HG03342 (cell line): ENCODE results near the gene GALNT2.
A peak's percentile ranks its signal among the peaks of the same experiment; 100 is the strongest.

Experiments used
- ATAC-seq: cut with Tn5 transposase; IDR thresholded peaks from one replicate; pipeline ENCODE4 v1.9.1; 2021; ENCODE audit warnings: mild to moderate bottlenecking, moderate library complexity; ENCODE audit not compliant: unreplicated experiment

GALNT2 gene

DNA sequence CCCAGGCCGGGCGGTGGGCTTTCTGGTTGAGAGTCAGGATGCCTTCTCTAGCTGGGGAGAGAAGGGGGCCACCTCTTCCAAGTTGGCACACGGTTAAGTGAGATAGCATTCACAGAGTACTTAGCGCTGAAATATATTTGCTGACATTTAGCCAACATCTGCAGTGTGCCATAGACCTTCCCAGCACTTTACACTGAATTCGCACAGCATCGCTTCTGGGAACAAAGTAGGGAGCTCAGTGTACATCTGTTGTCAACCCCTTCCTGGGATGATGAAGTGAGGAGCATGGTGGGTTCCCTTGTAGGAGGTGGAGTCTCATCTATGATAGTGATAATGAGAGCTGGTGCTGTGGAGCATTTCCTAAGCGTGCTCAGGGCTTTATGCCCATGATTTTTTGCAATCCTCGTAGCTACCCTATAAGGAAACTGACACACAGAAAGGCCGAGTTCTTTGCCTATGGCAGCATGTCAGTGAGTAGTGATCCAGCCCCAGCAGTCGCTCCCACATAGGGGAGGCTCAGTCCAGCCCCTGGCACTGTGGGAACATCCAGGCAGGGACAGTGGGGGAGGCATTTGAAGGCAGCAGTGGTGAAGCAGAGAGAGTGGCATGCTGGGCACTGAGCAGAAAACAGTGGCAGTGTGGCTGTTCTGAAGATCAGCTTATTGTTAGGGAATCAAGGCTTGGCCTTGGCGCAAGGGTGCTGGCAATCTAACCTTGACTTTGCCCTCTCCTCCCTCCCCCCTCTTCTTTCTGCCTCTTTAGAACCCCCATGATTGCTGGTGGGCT, 182.8 kb downstream of the GALNT2 start:
- ATAC-seq, result no peak

DNA sequence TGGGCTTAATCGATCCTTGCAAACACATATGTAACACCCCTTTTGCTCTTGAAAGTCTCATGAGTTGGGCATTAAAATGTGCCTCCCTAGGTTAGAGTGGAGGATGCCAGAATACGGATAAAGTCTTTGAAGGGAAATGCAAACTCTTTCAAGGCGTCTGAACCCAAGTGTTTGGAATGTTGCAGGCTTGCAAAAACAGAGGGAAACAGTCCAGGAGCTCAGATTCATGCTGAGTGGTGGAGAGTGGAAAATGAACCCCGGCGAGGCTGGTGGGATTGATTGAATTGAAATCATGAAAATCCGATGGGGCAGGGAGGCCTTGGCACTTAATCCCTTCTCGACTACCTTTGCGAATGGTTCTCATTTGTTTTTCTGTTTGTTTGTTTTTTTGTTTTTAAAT, 183.6 kb downstream of the GALNT2 start:
- ATAC-seq, result no peak

DNA sequence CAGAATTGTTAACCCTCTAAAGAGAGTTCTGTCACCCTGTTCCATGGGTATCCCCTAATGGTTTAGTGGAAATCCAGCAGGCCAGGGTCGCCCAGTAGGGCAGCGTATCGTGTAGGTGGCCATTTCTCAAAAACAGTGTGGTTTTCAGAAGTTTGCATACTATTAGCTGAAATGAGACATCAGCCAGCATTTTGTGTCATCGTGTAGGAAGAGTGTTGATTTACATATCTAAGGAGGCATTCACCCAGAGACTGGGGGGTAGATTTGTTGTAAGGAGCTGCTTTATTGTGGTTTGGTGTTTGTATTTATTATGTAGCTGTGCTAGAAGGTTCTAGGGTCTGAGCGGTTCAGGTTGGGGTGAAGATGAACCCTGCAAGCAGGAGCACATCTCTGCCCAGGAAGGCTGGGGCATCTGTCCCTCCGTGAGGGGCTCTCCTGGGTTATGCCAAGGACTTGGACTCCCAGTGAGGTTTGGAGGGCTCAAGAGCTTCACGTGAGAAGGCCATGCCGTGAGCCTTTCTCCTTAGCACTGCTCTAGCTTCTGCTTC, 184.7 kb downstream of the GALNT2 start:
- ATAC-seq, result peak; percentile 88

DNA sequence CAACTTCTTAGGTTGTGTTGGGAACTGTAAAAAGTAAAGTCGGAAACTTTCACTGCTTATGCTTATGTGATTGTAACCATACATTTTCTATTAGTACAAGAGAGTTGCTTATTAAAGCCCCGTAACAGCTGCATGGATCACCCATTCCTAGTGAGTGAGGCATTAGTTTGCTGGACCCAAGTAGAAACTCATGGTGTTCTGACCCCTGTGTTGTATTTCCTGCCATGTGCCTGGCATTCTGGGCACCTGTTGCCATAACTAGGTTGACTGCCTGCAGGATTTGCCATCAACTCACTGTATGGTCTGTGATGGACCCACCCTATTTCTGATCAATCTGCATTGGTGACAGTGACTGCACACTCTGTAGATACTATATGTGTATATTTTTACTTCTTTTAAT, 186.1 kb downstream of the GALNT2 start:
- no peak for ATAC-seq

DNA sequence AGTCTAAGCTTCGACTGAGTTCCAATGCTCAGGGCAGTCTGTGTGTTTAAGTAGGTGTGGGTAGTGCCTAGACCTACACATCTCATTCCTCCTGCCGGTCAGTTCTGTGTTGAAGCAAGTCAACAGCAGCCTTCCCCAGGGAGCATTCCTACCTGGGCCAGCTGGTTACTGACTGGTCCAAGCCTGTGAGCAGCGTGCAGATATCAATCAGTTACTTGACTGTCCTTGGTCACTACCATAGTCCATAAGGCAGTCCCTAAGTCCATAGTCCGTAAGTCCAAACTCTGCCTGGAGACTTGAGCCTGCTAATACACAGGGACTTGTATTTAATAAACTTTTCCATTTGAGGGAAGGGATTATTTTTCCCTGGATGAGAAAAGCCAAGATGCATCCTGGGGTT, 187.2 kb downstream of the GALNT2 start:
- no peak for ATAC-seq

DNA sequence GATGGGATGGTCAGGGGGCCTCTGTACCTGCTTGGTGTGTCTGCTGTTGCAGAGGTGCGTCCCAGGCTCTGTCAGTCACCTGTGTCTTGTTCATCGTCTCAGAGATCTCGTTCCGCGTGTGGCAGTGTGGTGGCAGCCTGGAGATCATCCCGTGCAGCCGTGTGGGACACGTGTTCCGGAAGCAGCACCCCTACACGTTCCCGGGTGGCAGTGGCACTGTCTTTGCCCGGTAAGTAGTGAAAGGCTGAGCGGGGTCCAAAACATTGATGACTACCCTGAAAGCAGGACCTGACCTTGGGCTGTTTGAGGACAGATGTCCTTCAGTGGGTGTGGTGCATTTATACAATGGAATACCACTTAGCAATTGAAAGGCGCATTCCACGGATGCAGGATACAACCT, 188.1 kb downstream of the GALNT2 start:
- no peak for ATAC-seq

DNA sequence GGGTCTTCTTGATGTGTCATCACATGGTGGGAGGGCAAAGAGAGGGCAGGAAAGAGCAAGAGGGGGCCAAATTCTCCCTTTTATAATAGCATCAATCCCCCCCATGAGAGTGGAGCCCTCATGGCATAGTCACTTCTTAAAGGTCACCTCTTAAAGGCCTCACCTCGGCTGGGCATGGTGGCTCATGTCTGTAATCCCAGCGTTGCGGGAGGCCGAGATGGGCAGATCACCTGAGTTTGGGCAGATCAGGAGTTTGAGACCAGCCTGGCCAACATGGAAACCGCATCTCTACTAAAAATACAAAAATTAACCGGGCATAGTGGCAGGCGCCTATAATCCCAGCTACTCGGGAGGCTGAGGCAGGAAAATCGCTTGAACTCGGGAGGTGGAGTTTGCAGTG, 189.0 kb downstream of the GALNT2 start:
- no peak for ATAC-seq

DNA sequence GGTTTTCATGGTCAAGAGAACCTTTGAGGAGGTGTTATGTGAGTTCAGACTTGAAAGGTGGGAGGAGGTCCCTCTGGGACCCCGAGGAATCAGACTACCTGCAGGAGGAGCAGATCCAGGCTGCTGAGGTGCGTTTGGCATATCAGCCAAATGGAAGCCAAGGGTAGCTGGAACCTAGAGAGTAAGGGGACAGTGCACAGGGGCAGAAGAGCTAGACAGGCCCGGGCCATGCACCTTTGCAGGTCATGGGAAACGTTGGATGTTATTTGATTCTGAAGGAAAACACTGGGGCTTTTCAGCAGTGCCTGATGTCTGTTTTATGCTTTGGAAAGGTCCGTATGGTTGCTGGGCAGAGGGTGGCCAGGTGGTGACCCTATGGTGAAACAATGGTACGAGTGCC, 189.9 kb downstream of the GALNT2 start:
- ATAC-seq, result no peak

DNA sequence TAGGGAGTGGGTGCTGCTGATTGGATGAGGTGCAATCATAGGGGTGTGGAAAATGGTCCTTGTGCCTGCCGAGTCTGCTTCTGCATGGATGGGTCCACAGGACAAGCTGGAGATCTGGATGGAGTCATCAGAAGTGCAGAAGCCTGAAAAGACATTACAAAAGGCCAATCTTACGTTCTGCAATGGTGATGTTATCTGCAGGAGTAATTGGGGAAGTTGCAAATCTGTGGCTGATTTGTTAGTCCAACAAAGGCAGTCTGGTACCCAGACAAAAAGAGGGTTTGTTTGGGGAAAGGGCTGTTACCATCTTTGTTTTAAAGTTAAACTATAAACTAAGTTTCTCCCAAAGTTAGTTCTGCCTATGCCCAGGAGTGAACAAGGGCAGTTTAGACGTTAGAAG, 192.6 kb downstream of the GALNT2 start:
- ATAC-seq, result no peak

DNA sequence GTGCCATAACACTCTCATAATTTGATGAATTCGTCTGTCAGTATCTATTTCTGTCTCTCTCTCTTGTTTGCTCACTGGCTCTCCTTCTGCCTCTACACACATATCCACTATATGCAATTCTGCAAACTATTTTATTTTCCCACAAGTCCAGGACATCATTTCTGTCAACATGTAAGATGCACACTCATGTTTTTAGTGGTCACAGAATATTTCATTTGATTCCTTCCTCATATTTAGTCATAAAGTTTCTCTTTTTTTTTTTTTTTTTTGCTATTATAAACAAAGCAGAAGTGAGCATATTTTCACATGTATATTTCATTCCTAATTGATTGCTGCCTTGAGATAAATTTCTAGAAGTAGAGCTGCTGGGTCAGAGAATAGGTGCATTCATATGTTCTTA, 193.8 kb downstream of the GALNT2 start:
- no peak for ATAC-seq

DNA sequence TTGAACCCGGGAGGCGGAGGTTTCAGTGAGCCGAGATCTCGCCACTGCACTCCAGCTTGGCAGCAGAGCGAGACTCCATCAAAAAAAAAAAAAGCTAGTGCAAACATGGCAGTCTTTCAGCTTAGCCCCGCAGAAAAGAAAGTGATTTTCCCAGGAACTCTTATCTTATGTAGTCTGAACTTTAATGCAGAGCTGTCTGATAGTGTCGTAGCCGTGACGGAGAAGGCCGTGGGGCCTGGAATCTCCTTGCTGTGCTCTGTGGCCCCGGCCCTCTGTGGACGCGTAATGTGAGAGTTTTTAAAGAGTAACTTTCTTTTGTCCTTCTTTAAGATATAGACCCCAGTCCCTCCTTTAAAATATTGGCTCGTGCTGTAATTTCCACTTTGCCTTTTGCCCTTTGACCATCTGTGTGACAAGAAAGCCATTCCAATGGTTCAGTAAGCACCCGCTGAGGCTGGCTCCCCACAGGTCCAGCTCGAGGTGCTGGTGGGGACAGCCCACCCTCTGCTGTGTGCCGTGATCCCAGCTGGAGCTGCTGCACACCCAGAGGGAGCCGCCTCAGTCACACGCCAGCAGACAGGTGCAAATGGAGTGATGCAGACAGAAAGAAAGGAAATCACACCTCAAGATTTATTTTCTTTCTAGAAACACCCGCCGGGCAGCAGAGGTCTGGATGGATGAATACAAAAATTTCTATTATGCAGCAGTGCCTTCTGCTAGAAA, 195.1 kb downstream of the GALNT2 start:
- no peak for ATAC-seq

DNA sequence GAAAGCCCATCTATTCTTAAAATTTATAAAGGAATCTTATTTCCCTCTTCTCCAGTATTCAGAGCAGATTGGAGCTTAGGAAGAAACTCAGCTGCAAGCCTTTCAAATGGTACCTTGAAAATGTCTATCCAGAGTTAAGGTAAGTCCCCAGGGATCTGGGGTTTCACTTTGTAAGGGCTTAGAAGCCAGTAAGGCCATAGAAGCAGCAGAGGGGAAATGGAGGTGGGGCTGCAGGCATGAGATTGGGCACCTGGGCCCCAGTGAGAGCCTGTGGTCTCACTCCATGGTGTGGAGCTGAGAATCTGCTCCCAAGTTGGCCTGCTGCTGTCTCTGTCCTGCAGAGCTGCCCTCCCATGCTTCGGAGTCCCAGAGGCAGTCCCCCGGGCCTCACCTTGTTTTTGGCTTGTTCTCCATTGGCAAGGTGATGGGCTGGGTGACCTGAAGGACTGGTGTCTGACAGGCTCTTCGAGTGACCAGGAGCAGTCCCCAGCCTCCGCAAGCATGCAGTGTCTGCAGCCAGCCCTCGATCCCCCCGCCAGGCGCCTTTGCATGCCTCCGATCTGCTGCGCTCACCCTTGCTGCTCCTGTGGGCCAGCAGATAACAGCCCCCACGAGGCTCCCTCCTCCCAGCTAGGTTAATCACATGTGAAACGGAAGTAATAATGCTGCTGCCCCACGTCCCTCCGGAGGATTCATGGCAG, 196.0 kb downstream of the GALNT2 start:
- no peak for ATAC-seq

DNA sequence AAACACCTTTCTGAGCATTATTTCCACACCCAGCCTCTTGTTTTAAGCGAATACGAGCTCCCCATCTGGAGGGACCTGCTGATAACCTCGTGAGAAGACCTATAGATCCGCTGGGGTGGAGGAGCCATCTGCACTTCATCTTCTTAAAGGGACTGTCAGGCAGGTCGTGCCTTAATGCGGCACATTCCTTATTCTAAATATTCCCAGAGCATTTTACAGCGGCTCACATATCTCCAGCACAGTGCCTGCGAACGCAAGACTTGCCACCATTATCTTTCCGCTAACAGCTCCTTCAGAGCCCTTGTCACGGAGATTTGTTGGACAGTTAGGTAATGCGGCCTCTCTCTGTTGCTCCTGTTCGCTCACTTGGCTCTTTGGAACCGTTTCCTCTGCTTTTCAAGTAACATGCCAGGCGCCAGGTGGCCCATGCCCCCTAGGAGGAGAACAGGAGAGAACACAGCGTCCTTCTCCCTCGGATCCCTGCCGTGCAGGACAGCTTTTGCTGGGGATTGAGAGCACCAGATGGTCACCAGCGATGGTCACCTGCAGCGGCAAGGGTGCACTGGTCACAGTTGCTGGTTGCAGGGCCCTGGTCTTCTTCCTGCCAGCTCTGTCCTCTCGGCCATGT, 196.6 kb downstream of the GALNT2 start:
- ATAC-seq, result no peak

DNA sequence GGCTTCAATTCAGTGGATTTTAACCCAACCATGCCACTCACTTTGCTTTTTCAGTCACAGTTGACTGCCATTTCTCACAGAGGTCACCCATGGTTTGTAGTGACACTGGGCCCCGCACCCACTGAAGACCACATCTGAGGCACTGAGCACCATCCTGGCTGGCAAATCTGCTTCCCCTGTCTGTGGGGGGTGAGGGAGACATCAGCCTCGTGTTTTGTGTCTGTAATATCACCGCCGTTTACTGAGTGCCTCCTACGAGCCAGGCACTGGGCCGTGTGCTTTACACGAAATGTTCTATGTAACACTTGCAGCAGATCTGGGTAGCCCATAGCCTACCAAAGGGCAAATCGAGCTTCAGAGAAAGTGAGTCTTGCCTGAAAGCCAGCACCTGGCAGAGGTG, 197.3 kb downstream of the GALNT2 start:
- ATAC-seq, result no peak

DNA sequence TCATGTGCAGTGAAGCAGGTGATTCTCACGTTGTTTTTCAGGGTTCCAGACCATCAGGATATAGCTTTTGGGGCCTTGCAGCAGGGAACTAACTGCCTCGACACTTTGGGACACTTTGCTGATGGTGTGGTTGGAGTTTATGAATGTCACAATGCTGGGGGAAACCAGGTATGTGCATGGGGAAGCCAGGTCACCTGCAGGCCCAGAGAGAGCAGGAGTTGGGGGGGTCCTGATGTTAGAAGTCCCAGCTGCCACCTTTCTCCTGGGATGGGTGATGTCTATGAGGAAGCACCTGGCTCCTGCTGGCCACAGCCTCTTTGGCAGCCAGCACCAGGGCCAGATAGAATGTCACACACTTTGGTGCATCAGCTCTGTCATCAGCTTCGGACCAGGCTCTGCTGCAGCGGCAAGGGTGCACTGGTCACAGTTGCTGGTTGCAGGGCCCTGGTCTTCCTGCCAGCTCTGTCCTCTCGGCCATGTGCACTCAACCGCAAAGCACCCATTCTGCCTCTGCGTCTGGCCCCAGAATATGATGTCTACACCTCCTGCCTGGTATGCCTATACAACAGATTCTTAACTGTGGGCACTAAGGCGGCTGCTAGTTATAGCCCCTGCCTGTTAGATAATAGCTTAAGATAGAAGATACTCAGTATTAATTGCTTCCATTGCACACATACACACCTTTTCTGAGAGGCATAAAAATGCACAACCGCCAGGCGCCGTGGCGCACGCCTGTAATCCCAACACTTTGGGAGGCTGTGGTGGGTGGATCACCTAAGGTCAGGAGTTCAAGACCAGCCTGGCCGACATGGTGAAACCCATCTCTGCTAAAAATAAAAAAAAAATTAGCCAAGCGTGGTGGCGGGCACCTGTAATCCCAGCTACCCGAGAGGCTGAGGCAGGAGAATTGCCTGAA, 198.4 kb downstream of the GALNT2 start:
- no peak for ATAC-seq

DNA sequence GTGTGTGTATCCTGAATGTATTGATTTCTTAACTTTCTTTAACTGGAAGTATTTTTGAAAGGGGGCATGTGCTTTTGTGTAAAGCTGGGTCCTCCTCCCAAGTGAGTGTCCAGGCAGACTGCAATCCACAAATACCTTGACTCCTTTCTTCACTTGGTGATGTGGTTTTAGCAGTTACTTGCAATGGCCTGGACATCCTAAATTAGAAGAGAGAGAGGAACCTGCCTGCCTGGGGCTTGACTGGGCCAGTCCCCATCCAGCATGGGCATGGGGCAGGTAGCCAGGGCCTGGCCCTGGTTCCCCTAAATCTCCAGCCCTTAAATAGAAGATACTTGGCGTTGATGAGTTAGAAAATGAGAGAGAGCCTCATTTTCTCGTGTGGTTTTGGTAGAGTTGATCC, 199.4 kb downstream of the GALNT2 start:
- no peak for ATAC-seq

DNA sequence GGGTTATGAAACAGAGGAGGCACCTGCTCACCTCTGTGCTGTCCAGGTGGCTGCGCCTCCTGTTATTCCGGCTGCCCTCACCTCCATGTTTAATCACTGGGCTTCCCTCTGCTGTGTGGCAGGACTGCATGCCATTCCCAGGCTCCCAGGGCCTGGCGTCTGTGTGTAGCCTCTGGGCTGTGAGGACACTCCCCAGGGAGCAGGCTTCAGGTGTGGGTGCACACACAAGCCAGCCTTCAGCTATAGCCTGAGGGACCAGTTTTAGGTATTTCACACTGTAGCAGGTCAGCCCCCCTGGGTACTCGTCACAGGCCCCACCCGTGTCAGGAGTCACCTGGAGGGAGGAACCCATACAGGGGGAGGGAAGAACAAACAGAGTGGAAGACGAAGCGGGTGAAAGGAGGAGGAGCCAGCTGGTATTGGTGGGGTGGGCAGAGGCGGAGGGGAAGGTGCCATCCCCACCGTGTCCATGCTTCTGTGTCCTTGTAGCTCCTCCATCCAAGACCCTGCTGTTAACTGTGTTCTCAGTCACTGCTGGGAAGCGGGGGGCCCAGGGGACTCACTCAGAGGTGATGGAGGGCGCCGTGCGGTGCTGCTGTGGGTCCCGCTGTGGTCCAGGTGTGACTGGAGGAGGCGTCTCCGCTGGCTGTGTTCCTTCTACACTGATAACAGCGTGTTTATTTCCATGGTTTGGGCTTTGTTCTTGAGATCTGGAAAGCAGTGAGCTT, 200.5 kb downstream of the GALNT2 start:
- no peak for ATAC-seq

DNA sequence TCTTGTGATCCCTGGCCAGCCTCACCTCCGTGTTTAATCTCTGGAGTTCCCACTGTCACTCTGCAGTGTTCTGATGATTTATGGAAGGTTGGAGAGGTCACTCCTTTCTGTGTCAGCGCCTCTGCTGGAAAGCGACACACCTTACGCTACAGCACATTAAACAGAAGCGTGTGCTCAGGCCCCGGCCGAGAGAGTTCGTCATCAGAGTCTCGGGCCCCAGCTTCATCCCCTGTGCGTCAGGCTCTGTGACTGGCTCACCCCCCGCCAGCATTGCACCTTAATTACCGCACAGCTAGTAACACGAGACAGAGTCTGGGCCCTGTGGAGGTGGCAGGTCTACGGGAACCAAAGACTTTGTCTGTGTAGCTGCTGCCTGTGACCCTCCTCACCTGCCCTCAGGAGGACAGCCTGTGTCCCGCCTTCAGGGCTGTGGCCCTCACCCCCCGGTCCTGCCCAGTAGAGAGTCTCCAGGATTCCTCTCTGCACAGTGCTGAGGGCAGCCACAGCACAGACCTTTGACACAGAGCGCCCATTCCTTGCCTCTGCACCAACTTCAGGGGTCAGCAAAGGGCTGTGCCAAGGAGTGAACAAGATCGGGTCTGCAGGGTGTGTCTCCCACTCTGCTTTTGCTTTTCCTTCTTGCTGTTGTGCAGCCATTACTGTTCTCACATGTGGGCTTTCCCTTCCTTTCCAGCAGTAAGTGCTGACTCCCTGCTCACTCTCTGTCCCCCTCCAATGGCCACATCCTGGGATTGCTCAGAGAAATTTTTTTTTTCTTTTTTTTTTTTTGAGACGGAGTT, 201.5 kb downstream of the GALNT2 start:
- no peak for ATAC-seq

DNA sequence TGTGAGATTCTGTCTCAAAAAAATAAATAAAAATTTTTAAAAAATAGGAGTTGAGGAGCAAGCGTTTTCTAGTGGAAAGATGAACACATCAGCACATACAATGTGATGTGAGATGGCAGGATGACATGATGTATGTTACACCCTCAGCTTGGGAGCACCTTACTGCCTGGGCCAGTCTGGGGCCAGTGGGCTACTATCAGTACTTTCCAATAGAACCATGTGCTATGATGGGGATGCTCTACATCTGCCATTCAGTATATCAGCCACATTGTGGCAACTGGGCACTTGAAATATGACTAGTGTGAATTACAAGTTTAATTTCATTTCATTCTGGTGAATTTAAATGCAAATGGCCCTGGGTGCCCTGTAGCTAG, 203.1 kb downstream of the GALNT2 start:
- ATAC-seq, result no peak
